Vagina (tissue), 2 donors: Measurements from ENCODE around the gene LONRF3. TPM values are rescaled to one million over a fixed set of nuclear protein-coding genes. Genes with fewer than 3 reads are reported as not detected.
"Not testable (repeated sequence)": the region's sequence is repeated elsewhere in the genome, so short reads cannot be mapped to it uniquely, and the experiment has no call there.

Experiments used
- DNase-seq, 2 donors: peaks; one replicate each; pipeline ENCODE4 v3.0.0-alpha.2; 2017; ENCODE audit errors: extremely low spot score in 2 of 2
- H3K27ac ChIP-seq: fragments of 200-600 bp; sonication (generic); one replicate; pipeline ENCODE4 v1.5.1; 2019
- H3K27me3 ChIP-seq: fragments of 200-600 bp; sonication (generic); one replicate; pipeline ENCODE4 v1.5.1; 2019
- H3K36me3 ChIP-seq, 2 donors: fragments of 200-600 bp; sonication (generic); one replicate each; pipeline ENCODE4 v1.5.1; 2017 to 2019
- H3K4me1 ChIP-seq: fragments of 200-600 bp; sonication (generic); one replicate; pipeline ENCODE4 v1.5.1; 2019
- H3K4me3 ChIP-seq, 2 donors: fragments of 200-600 bp; sonication (generic); 1 replicate in 1 of 2; 2 replicates in 1 of 2; pipeline ENCODE4 v1.5.1; 2016 to 2019
- H3K9me3 ChIP-seq: fragments of 200-600 bp; sonication (generic); one replicate; pipeline ENCODE4 v1.5.1; 2019
- CTCF ChIP-seq, 3 experiments: fragments of 450-650 bp in 2 of 3; fragments of 200-600 bp in 1 of 3; sonication (generic) in 1 of 3; IDR thresholded peaks; one replicate each; pipeline ENCODE4 v1.5.1; 2017 to 2019; ENCODE audit warnings: antibody characterized with exemption in 3 of 3, mild to moderate bottlenecking in 2 of 3, moderate library complexity in 2 of 3
- POLR2A ChIP-seq, 2 donors: fragments of 450-650 bp; IDR thresholded peaks; one replicate each; pipeline ENCODE4 v1.6.1; 2017; ENCODE audit warnings: antibody characterized with exemption in 2 of 2, mild to moderate bottlenecking in 2 of 2, moderate library complexity in 2 of 2
- POLR2AphosphoS5 ChIP-seq, 2 donors: sonication (generic); formaldehyde crosslinking; IDR thresholded peaks; one replicate each; pipeline ENCODE4 v1.9.0; 2017; ENCODE audit warnings: antibody characterized with exemption in 2 of 2, mild to moderate bottlenecking in 2 of 2, low read depth in 1 of 2; ENCODE audit not compliant: insufficient read depth in 1 of 2
- intact Hi-C: fragments of 100-400 bp; cut with DNase I; formaldehyde crosslinking; loops from one replicate; pipeline ENCODE4 v1.15.1; 2023
- total RNA-seq: library from RNA; depleted of rRNA; stranded (reverse); fragments of >200 nt; gene quantifications from one replicate; pipeline ENCODE4 v1.2.3, GENCODE V29; 2016

The LONRF3 gene
- total RNA-seq, 1 donor from 2014 or later, result 9.8 TPM

DNA sequence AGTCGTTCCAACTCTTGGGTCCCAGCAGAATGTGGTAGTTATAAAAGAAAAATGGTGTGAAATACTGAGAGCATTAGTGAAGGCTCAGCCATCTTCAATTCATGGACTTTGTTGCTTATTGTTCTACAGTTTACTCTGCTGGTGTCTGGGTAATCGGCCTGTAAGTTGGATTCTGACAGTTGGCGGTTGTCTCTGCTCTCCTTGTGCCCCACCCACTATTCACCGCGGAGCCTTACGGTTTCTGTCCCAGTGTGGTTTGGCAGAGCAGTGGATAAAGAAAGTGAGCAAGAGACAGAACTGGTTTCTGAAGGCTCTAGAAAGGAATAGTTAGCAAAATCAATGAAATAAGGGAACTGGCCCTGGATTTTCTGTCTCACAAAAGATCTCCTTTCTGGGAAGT is 9.1 kb downstream of the LONRF3 start:
- no peak overlapping the region for H3K4me3 ChIP-seq
- intact Hi-C loops, result no loop called here
- H3K36me3 ChIP-seq, result no peaks in the 10 kb centered on the region
- H3K27me3 ChIP-seq, result no peaks in the 10 kb centered on the region
- H3K4me1 ChIP-seq, result no peaks in the 10 kb centered on the region
- H3K9me3 ChIP-seq, result no peaks in the 10 kb centered on the region
- TF ChIP-seq POLR2A (IDR thresholded peaks at IDR 0.05) (no peak), POLR2AphosphoS5 (IDR thresholded peaks at IDR 0.05; ENCODE audit: insufficient read depth in 1 of 2, low read depth in 1 of 2) (no peak)
- DNase-seq, result no peak
- H3K27ac ChIP-seq, result no peak overlapping the region

- Histone ChIP-seq H3K9me3 (no peaks in the 10 kb centered on the region), H3K36me3 (no peaks in the 10 kb centered on the region), H3K27ac (no peak overlapping the region), H3K27me3 (no peaks in the 10 kb centered on the region), H3K4me1 (no peaks in the 10 kb centered on the region), H3K4me3 (no peak overlapping the region)
- intact Hi-C loops, result no loop called here
- no peak for TF ChIP-seq POLR2A (IDR thresholded peaks at IDR 0.05)
- no peak for TF ChIP-seq POLR2AphosphoS5 (IDR thresholded peaks at IDR 0.05; ENCODE audit: insufficient read depth in 1 of 2, low read depth in 1 of 2)
- TF ChIP-seq CTCF (IDR thresholded peaks at IDR 0.05), result no peak
- DNase-seq, result no peak
These were observed 14.5 kb downstream of the LONRF3 start for GRCh38 chrX:118988911-118989310.

GRCh38 chrX:118989886-118990285 is 15.5 kb downstream of the LONRF3 start:
- TF ChIP-seq CTCF (IDR thresholded peaks at IDR 0.05) (no peak), POLR2A (IDR thresholded peaks at IDR 0.05) (no peak), POLR2AphosphoS5 (IDR thresholded peaks at IDR 0.05; ENCODE audit: insufficient read depth in 1 of 2, low read depth in 1 of 2) (no peak)
- no peak overlapping the region for H3K4me3 ChIP-seq
- no peak overlapping the region for H3K27ac ChIP-seq
- no peaks in the 10 kb centered on the region for H3K4me1 ChIP-seq
- H3K9me3 ChIP-seq, result no peaks in the 10 kb centered on the region
- intact Hi-C loops, result no loop called here
- no peaks in the 10 kb centered on the region for H3K27me3 ChIP-seq
- no peaks in the 10 kb centered on the region for H3K36me3 ChIP-seq
- no peak for DNase-seq

GRCh38 chrX:118990512-118991227 is 16.3 kb downstream of the LONRF3 start:
- Histone ChIP-seq H3K36me3 (no peaks in the 10 kb centered on the region), H3K9me3 (no peaks in the 10 kb centered on the region), H3K27me3 (no peaks in the 10 kb centered on the region), H3K27ac (no peak overlapping the region), H3K4me1 (no peaks in the 10 kb centered on the region), H3K4me3 (no peak overlapping the region)
- TF ChIP-seq POLR2A (IDR thresholded peaks at IDR 0.05) (no peak), POLR2AphosphoS5 (IDR thresholded peaks at IDR 0.05; ENCODE audit: insufficient read depth in 1 of 2, low read depth in 1 of 2) (no peak), CTCF (IDR thresholded peaks at IDR 0.05) (no peak)
- DNase-seq, result no peak
- intact Hi-C loops, result no loop called here

GRCh38 chrX:118992441-118993121 is 18.2 kb downstream of the LONRF3 start:
- H3K4me3 ChIP-seq, intact Hi-C loops: not testable (repeated sequence)

DNA sequence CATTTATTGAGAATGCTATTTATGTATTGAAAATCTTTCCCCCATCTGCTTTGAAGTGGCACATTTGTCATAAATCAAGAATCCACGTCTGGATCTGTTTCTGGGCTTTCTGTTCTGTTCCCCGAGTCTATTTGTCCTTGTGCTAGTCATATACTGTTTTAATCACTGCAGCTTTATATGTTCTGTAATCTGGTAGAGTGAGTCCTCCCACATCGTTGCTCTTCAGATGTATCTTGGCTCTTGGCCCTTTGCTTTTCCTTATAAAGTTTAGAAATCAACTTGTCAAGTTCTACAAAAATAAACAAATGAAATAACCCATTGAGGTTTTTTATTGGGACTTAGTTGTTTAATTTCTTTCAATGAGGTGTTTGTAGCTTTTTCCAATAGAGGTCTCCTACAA is 29.0 kb downstream of the LONRF3 start:
- Histone ChIP-seq H3K4me1 (no peaks in the 10 kb centered on the region), H3K36me3 (no peaks in the 10 kb centered on the region), H3K9me3 (no peaks in the 10 kb centered on the region), H3K27me3 (no peaks in the 10 kb centered on the region), H3K27ac (no peak overlapping the region), H3K4me3 (no peak overlapping the region)
- no peak for DNase-seq
- TF ChIP-seq POLR2A (IDR thresholded peaks at IDR 0.05) (no peak), CTCF (IDR thresholded peaks at IDR 0.05) (no peak), POLR2AphosphoS5 (IDR thresholded peaks at IDR 0.05; ENCODE audit: insufficient read depth in 1 of 2, low read depth in 1 of 2) (no peak)
- intact Hi-C loops, result no loop called here

More at GRCh38 chrX:118992441-118993121, 18.2 kb downstream of the LONRF3 start:
- not testable (repeated sequence) for H3K4me1 ChIP-seq, H3K27ac ChIP-seq, H3K36me3 ChIP-seq, H3K9me3 ChIP-seq, H3K27me3 ChIP-seq
- peak in 1 of 2 donors; percentile 34 for DNase-seq
